COLO829 (cell line): Measurements from ENCODE around the gene MS4A6E.
"Not testable (repeated sequence)": the region's sequence is repeated elsewhere in the genome, so short reads cannot be mapped to it uniquely, and the experiment has no call there.

Experiments used
- DNase-seq: peaks from one replicate; pipeline ENCODE4 v3.0.0; 2012; ENCODE audit warnings: low spot score

MS4A6E gene

GRCh38 chr11:60336767-60337391, 9.8 kb downstream of the MS4A6E start:
- no peak for DNase-seq

GRCh38 chr11:60338053-60338452, 11.0 kb downstream of the MS4A6E start:
- no peak for DNase-seq

GRCh38 chr11:60339356-60339755, 12.3 kb downstream of the MS4A6E start:
- DNase-seq = no peak

- DNase-seq = no peak
Measured at GRCh38 chr11:60343094-60343704, 16.1 kb downstream of the MS4A6E start.

- DNase-seq = no peak
Measured at GRCh38 chr11:60344146-60344545, 17.1 kb downstream of the MS4A6E start.

GRCh38 chr11:60345489-60345888, 18.4 kb downstream of the MS4A6E start:
- DNase-seq = no peak

GRCh38 chr11:60347084-60347797, 20.2 kb downstream of the MS4A6E start:
- DNase-seq = no peak

GRCh38 chr11:60348116-60348515, 21.1 kb downstream of the MS4A6E start:
- no peak for DNase-seq

- no peak for DNase-seq
Measured at GRCh38 chr11:60349990-60350389, 22.9 kb downstream of the MS4A6E start.

GRCh38 chr11:60357771-60358170, 30.7 kb downstream of the MS4A6E start:
- DNase-seq = no peak

GRCh38 chr11:60360621-60361020, 33.6 kb downstream of the MS4A6E start:
- DNase-seq = no peak

- DNase-seq = peak; percentile 52
Measured at GRCh38 chr11:60362241-60362640, 35.2 kb downstream of the MS4A6E start.

- DNase-seq = peak; percentile 82
Measured at GRCh38 chr11:60363542-60364470, 36.8 kb downstream of the MS4A6E start.

- DNase-seq = not testable (repeated sequence)
Measured at GRCh38 chr11:60366262-60366904, 39.3 kb downstream of the MS4A6E start.

- DNase-seq = no peak
Measured at GRCh38 chr11:60367009-60367408, 40.0 kb downstream of the MS4A6E start.

- DNase-seq = no peak
Measured at GRCh38 chr11:60367896-60368295, 40.8 kb downstream of the MS4A6E start.

GRCh38 chr11:60370252-60370810, 43.3 kb downstream of the MS4A6E start:
- no peak for DNase-seq

GRCh38 chr11:60370811-60371298, 43.8 kb downstream of the MS4A6E start:
- no peak for DNase-seq

- DNase-seq = no peak
Measured at GRCh38 chr11:60371386-60371785, 44.3 kb downstream of the MS4A6E start.

GRCh38 chr11:60371854-60372253, 44.8 kb downstream of the MS4A6E start:
- no peak for DNase-seq

GRCh38 chr11:60372767-60373166, 45.7 kb downstream of the MS4A6E start:
- no peak for DNase-seq
